Transverse colon (tissue), 4 donors: Measurements from ENCODE around the gene SPECC1. TPM values are rescaled to one million over a fixed set of nuclear protein-coding genes. Genes with fewer than 3 reads are reported as not detected.

Source experiments
- DNase-seq: peaks from one replicate; pipeline ENCODE4 v3.0.0-alpha.2; 2019
- H3K27ac ChIP-seq, 4 donors: fragments of 200-600 bp; sonication (generic); 2 replicates each; pipeline ENCODE4 v1.5.1; 2016 to 2018; ENCODE audit warnings: inconsistent platforms in 4 of 4
- H3K27me3 ChIP-seq: fragments of 200-600 bp; sonication (generic); 2 replicates; pipeline ENCODE4 v1.5.1; 2017; ENCODE audit warnings: inconsistent platforms
- H3K36me3 ChIP-seq, 4 donors: fragments of 200-600 bp; sonication (generic); 2 replicates each; pipeline ENCODE4 v1.5.1; 2017 to 2019; ENCODE audit warnings: inconsistent platforms in 4 of 4
- H3K4me1 ChIP-seq, 4 donors: fragments of 200-600 bp; sonication (generic); 2 replicates each; pipeline ENCODE4 v1.5.1; 2017 to 2020; ENCODE audit warnings: inconsistent platforms in 4 of 4
- H3K4me3 ChIP-seq, 4 donors: fragments of 200-600 bp; sonication (generic); 1 replicate in 1 of 4; 2 replicates in 3 of 4; pipeline versions ENCODE4 v1.5.1 to v1.6.1; 2017 to 2019; ENCODE audit warnings: inconsistent platforms in 4 of 4
- H3K9me3 ChIP-seq, 2 donors: fragments of 200-600 bp; sonication (generic); 2 replicates each; pipeline ENCODE4 v1.5.1; 2017 to 2019; ENCODE audit warnings: inconsistent platforms in 2 of 2
- CTCF ChIP-seq, 5 experiments: fragments of 200-600 bp in 3 of 5; fragments of 450-650 bp in 2 of 5; sonication (generic) in 3 of 5; IDR thresholded peaks; 1 replicate in 2 of 5; 2 replicates in 3 of 5; pipeline ENCODE4 v1.5.1; 2016 to 2017; ENCODE audit warnings: antibody characterized with exemption in 5 of 5, inconsistent platforms in 3 of 5, mild to moderate bottlenecking in 2 of 5, moderate library complexity in 1 of 5
- EP300 ChIP-seq: sonication (generic); formaldehyde crosslinking; IDR thresholded peaks from one replicate; pipeline ENCODE4 v1.6.1; 2017; ENCODE audit warnings: antibody characterized with exemption, low read depth
- POLR2A ChIP-seq: fragments of 450-650 bp; IDR thresholded peaks from one replicate; pipeline ENCODE4 v1.6.1; 2016; ENCODE audit warnings: antibody characterized with exemption, mild to moderate bottlenecking, moderate library complexity
- POLR2AphosphoS5 ChIP-seq, 3 donors: sonication (generic); formaldehyde crosslinking; IDR thresholded peaks; one replicate each; pipeline ENCODE4 v1.6.1; 2016; ENCODE audit warnings: antibody characterized with exemption in 3 of 3
- WGBS, 2 donors: methylation state at CpG; one replicate each; pipeline ENCODE4 v1.1.5; 2018; ENCODE audit warnings: low coverage in 1 of 2; 5-methylcytosine and 5-hydroxymethylcytosine counted together
- in situ Hi-C, 4 donors: fragments of 200-750 bp; cut with MboI; loops; one replicate each; pipeline versions ENCODE4 v1.15.0 to v1.15.1; 2017; ENCODE audit warnings: low sequenced_read_pairs in 3 of 4, low pct_ligation_motif_present in 1 of 4, low pct_unique_long_range_greater_than_20kb in 1 of 4
- intact Hi-C: fragments of 100-400 bp; cut with DNase I; formaldehyde crosslinking; loops from one replicate; pipeline ENCODE4 v1.15.1; 2023; ENCODE audit warnings: low total_unique reads
- total RNA-seq, 4 donors: library from RNA; depleted of rRNA; stranded (reverse); fragments of >200 nt; gene quantifications; one replicate each; pipeline ENCODE4 v1.1.0, GENCODE V29; 2016

Gene SPECC1
- total RNA-seq, 4 donors from 2014 or later, result 117 to 141 (median 125) TPM

DNA sequence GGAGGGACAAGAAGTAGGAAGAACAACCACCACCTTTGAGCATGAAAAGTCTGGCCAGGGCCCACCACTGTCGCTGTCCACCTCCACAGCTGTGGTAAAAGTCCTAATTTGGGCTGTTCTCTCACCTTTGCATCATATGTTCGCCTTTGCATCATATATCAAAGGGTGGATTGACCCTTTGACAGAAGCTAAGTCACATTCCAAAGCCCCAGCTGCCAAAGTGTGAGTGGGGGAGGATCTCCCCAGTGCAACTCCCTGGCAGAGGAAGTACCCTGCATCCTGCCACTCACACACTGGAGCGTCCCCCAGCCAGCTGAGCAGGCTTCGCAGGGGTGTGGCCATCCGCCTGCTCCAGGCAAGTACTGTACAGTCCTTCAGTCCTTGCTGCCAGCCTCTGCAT lies 12.7 kb upstream of the SPECC1 start:
- Histone ChIP-seq H3K27ac (no peak overlapping the region), H3K36me3 (no peaks in the 10 kb centered on the region), H3K4me1 (peaks cover 0 to 11% (median 3%) of the 10 kb centered on the region in 4 donors), H3K27me3 (no peaks in the 10 kb centered on the region), H3K4me3 (no peak overlapping the region), H3K9me3 (no peaks in the 10 kb centered on the region)
- WGBS, 2 donors, result 38 to 50% methylated on average over 2 to 5 of the region's 5 CpGs
- intact Hi-C loops, result no loop called here
- TF ChIP-seq CTCF (IDR thresholded peaks at IDR 0.05) (no peak), POLR2AphosphoS5 (IDR thresholded peaks at IDR 0.05) (no peak), EP300 (no peak), POLR2A (no peak)
- in situ Hi-C loops, result loop anchor here in 3 of 4 donors (10.0 to 25.0 kb wide), 3 partner anchors 118 to 318 kb away; no protein-coding TSS in a partner anchor
- no peak for DNase-seq

- intact Hi-C loops (no loop called here), in situ Hi-C loops (loop anchor here in 1 of 4 donors (10.0 kb wide), 1 partner anchor 96 kb away; no protein-coding TSS in a partner anchor)
- Histone ChIP-seq H3K9me3 (no peaks in the 10 kb centered on the region), H3K36me3 (no peaks in the 10 kb centered on the region), H3K4me1 (peaks cover 0 to 19% (median 14%) of the 10 kb centered on the region in 4 donors), H3K4me3 (peak overlapping the region; percentile 42 to 69 (median 51)), H3K27me3 (peaks cover 97% of the 10 kb centered on the region), H3K27ac (peak overlapping the region in 3 of 4 donors; percentile 51 to 63 (median 54))
- DNase-seq, result peak; percentile 28
- TF ChIP-seq CTCF (IDR thresholded peaks at IDR 0.05) (no peak), POLR2AphosphoS5 (IDR thresholded peaks at IDR 0.05) (no peak), POLR2A (no peak), EP300 (no peak)
- WGBS, 2 donors, result 28 to 78% methylated on average over 1 to 32 of the region's 35 CpGs
These were observed 712 bp upstream of the SPECC1 start for GRCh38 chr17:20008242-20009051.

GRCh38 chr17:20009052-20009301 lies 182 bp upstream of the SPECC1 start:
- Histone ChIP-seq H3K36me3 (no peaks in the 10 kb centered on the region), H3K9me3 (no peaks in the 10 kb centered on the region), H3K27me3 (peaks cover 97% of the 10 kb centered on the region), H3K27ac (peak overlapping the region in 3 of 4 donors; percentile 51 to 63 (median 54)), H3K4me1 (peaks cover 0 to 19% (median 14%) of the 10 kb centered on the region in 4 donors), H3K4me3 (peak overlapping the region; percentile 42 to 69 (median 51))
- TF ChIP-seq EP300 (no peak), POLR2AphosphoS5 (IDR thresholded peaks at IDR 0.05) (no peak), POLR2A (no peak), CTCF (IDR thresholded peaks at IDR 0.05) (peak in 3 of 5 experiments; percentile 61 to 99 (median 86))
- DNase-seq, result no peak
- intact Hi-C loops, result no loop called here
- in situ Hi-C loops, result loop anchor here in 1 of 4 donors (10.0 kb wide), 1 partner anchor 96 kb away; no protein-coding TSS in a partner anchor
- 0% methylated on average over 12 of the region's 18 CpGs; no CpG with 5 or more reads in 1 of the 2 donors for WGBS, 2 donors

- Histone ChIP-seq H3K36me3 (no peaks in the 10 kb centered on the region), H3K27ac (peak overlapping the region; percentile 47 to 63 (median 52)), H3K9me3 (no peaks in the 10 kb centered on the region), H3K4me3 (peak overlapping the region; percentile 19 to 69 (median 48)), H3K27me3 (peaks cover 94% of the 10 kb centered on the region), H3K4me1 (peaks cover 0 to 19% (median 14%) of the 10 kb centered on the region in 4 donors)
- in situ Hi-C loops, result no loop called here
- 24 to 37% methylated on average over 6 to 11 of the region's 11 CpGs for WGBS, 2 donors
- intact Hi-C loops, result no loop called here
- TF ChIP-seq POLR2A (no peak), CTCF (IDR thresholded peaks at IDR 0.05) (peak in 3 of 5 experiments; percentile 23 to 25 (median 24))
- DNase-seq, result peak; percentile 20
These were observed 1.1 kb downstream of the SPECC1 start for GRCh38 chr17:20010099-20010863.
